ENCODE results near the gene CTRB1.

Gene CTRB1

GRCh38 chr16:75243667-75244224 is 25.0 kb downstream of the CTRB1 start:
- no peak for DNase-seq

- DNase-seq = no peak
Measured at GRCh38 chr16:75244225-75244809, 25.5 kb downstream of the CTRB1 start.

GRCh38 chr16:75244844-75245758 is 26.3 kb downstream of the CTRB1 start:
- DNase-seq = no peak

GRCh38 chr16:75246504-75247205 is 27.9 kb downstream of the CTRB1 start:
- DNase-seq = no peak

- no peak for DNase-seq
Measured at GRCh38 chr16:75247249-75247648, 28.5 kb downstream of the CTRB1 start.

GRCh38 chr16:75248142-75248535 is 29.4 kb downstream of the CTRB1 start:
- no peak for DNase-seq

GRCh38 chr16:75248536-75249380 is 30.0 kb downstream of the CTRB1 start:
- no peak for DNase-seq

- no peak for DNase-seq
Measured at GRCh38 chr16:75249441-75249840, 30.7 kb downstream of the CTRB1 start.

GRCh38 chr16:75250089-75250808 is 31.5 kb downstream of the CTRB1 start:
- no peak for DNase-seq

GRCh38 chr16:75250809-75251279 is 32.1 kb downstream of the CTRB1 start:
- no peak for DNase-seq

GRCh38 chr16:75251280-75252048 is 32.7 kb downstream of the CTRB1 start, which contains the start of gene BCAR1:
Gene BCAR1, minus strand, starts transcription at chr16:75251624. Its CDS starts 142 bp downstream, at chr16:75251482.
- DNase-seq = peak; percentile 49

GRCh38 chr16:75252049-75252864 is 33.5 kb downstream of the CTRB1 start:
- no peak for DNase-seq

GRCh38 chr16:75252946-75253911 is 34.4 kb downstream of the CTRB1 start:
- no peak for DNase-seq

GRCh38 chr16:75254359-75254837 is 35.6 kb downstream of the CTRB1 start:
- DNase-seq = no peak

- DNase-seq = no peak
Measured at GRCh38 chr16:75256059-75256571, 37.3 kb downstream of the CTRB1 start.

- DNase-seq = peak; percentile 13
Measured at GRCh38 chr16:75256696-75257343, 38.0 kb downstream of the CTRB1 start.

Measured in NCI-H510A treated with DMSO at 0.1 percent for 48 hours (cell line).